22Rv1 (cell line): Measurements from ENCODE around the gene CCR7.
"Not testable (repeated sequence)": the region's sequence is repeated elsewhere in the genome, so short reads cannot be mapped to it uniquely, and the experiment has no call there.

Source experiments
- H3K27ac ChIP-seq: fragments of 450-650 bp; 2 replicates; pipeline ENCODE4 v1.5.1; 2017
- CTCF ChIP-seq: fragments of 450-650 bp; IDR thresholded peaks from 2 replicates; pipeline ENCODE4 v1.5.1; 2017; ENCODE audit warnings: mild to moderate bottlenecking
- ZFX ChIP-seq: fragments of 450-650 bp; IDR thresholded peaks from 2 replicates; pipeline ENCODE4 v1.6.1; 2017; ENCODE audit warnings: antibody characterized with exemption, borderline replicate concordance

Gene CCR7

GRCh38 chr17:40596261-40596919 is 31.1 kb upstream of the CCR7 start:
- TF ChIP-seq CTCF (no peak), ZFX (no peak)
- H3K27ac ChIP-seq: no peak overlapping the region

GRCh38 chr17:40590742-40591141 is 25.5 kb upstream of the CCR7 start:
- H3K27ac ChIP-seq: no peak overlapping the region
- no peak for TF ChIP-seq CTCF
- TF ChIP-seq ZFX: no peak

GRCh38 chr17:40588552-40588951 is 23.3 kb upstream of the CCR7 start:
- no peak overlapping the region for H3K27ac ChIP-seq
- no peak for TF ChIP-seq ZFX
- TF ChIP-seq CTCF: no peak

GRCh38 chr17:40586264-40586663 is 21.0 kb upstream of the CCR7 start:
- H3K27ac ChIP-seq: not testable (repeated sequence)

- H3K27ac ChIP-seq: not testable (repeated sequence)
Measured at GRCh38 chr17:40584950-40585349, 19.7 kb upstream of the CCR7 start.

- H3K27ac ChIP-seq: no peak overlapping the region
- TF ChIP-seq CTCF: no peak
- TF ChIP-seq ZFX: no peak
Measured at GRCh38 chr17:40582328-40582901, 17.1 kb upstream of the CCR7 start.

GRCh38 chr17:40580140-40580539 is 14.9 kb upstream of the CCR7 start:
- TF ChIP-seq ZFX (no peak), CTCF (no peak)
- H3K27ac ChIP-seq: no peak overlapping the region

- no peak overlapping the region for H3K27ac ChIP-seq
- TF ChIP-seq CTCF (no peak), ZFX (no peak)
Measured at GRCh38 chr17:40579471-40579870, 14.2 kb upstream of the CCR7 start.
